CD4-positive, alpha-beta T cell treated with Interleukin-12 subunit alpha and Interleukin-12 subunit beta, for 1 hour (primary cell): Measurements from ENCODE around the gene TMEM205.
"Not testable (repeated sequence)": the region's sequence is repeated elsewhere in the genome, so short reads cannot be mapped to it uniquely, and the experiment has no call there.

Source experiments
- DNase-seq: peaks from one replicate; pipeline ENCODE4 v3.0.0-alpha.2; 2020

The TMEM205 gene

DNA sequence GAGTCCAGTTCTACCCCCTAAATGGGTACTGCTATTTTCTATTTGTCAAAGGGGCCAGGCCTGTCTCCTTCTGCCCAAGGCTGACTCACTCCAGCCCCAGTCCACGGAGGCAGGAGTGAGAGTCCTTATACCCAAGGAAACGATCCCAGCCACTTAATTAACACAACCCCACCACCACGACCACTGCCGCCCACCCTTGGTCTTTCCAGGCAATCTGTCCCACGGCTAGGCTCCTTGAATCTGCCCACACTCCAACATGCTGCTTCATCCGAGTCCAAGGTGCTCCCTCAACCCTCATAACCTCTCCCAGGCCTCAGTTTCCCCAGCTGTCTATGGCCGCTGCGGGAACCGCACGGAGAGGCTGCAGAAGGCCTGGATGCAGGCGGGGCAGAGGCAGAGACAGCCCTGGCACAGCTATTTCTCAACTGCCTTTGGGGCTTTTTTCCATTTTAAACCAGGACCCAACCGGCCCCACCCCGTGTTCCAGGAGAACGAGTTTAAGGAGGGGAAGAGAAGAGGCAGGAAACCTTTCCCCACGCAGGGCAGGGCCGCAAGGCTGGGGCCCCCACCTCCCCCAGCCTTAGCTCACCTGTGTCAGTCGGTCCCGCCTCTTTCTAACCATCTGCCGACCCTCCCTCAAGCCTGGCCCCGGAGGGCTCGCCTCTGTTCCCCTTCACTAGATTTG, 7.4 kb downstream of the TMEM205 start:
- no peak for DNase-seq

GRCh38 chr19:11338121-11338520, 7.9 kb downstream of the TMEM205 start:
- no peak for DNase-seq

DNA sequence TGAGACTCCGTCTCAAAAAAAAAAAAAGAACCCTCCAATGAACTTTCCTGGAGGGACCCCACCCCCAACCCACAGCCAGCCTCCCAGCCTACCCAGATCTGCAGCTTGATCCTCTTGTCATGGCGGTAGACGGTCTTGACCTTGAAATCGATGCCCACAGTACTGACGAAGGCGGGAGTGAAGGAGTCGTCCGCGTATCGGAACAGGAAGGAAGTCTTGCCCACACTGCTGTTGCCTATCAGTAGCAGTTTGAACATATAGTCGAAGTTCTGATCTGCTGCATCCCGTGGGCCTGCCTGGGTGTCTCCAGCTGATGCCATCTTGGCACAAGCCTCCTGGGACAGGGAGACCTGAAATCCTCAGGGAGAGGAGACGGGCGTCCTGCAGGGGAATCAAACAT, 9.0 kb downstream of the TMEM205 start:
- no peak for DNase-seq

DNA sequence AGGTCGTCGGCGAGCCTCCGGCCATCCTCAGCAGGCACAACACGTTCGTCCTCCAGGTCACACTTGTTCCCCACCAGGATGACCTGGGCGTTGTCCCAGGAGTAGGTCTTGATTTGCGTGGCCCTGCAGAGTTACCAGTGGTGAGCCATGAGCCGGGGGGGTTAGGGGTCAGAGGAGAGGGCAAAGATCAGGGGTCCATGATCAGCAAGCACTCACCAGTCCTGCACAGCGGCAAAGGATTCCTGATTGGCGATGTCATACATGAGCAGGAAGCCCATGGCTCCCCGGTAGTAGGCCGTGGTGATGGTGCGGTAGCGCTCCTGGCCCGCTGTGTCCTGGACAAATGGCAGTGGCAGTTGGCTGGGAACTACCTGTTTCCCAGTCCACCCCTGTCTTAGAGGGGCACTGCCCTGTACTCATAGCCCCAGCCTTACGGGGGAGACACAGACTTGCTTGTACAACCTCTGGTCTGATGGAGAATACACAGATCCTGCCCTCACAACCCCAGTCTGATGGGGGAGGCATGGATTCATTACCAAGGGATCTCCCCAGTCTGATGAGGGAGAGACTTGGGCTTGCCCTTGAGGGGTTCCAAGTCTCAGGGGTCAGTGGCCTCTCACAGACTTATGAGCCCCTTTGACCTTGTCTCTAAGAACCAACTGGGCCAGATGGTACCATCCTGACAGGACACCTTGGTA, 10.5 kb downstream of the TMEM205 start:
- DNase-seq = no peak

- DNase-seq = not testable (repeated sequence)
Observed at GRCh38 chr19:11333838-11334237, 12.2 kb downstream of the TMEM205 start.

GRCh38 chr19:11332822-11333221, 13.2 kb downstream of the TMEM205 start:
- no peak for DNase-seq

DNA sequence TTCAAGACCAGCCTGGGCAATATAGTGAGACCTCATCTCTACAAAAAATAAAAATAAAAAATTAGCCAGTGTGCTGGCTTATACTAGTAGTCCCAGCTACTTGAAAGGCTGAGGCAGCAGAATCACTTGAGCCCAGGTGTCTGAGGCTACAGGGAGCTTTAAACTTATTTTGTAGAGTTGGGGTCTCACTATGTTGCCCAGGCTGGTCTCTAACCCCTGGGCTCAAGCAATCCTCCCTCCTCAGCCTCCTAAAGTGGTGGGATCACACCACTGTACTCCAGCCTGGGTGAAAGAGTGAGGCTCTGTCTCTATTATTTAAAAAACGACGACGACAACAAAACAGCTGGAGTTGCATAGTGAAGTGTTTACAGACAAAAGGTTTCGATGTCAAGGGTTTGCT, 14.6 kb downstream of the TMEM205 start:
- DNase-seq = no peak

- DNase-seq = no peak
Observed at GRCh38 chr19:11330127-11330526, 15.9 kb downstream of the TMEM205 start.

DNA sequence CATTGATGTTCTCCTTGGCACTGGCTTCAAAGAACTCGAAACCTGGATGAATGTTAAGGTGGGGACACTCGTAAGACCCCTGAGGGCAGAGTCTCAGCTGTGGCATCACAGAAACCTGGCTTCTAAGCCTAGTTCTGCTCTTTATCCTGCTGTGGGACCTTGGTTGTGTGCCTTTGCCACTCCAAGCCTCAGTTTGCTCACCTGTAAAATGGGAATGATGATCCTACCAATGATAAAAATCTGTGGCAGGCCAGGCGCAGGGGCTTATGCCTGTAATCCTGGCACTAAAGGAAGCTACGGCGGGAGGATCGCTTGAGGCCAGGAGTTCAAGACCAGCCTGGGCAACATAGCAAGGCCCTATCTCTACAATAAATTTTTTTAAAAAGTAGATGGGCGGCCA, 20.5 kb downstream of the TMEM205 start:
- DNase-seq = no peak

DNA sequence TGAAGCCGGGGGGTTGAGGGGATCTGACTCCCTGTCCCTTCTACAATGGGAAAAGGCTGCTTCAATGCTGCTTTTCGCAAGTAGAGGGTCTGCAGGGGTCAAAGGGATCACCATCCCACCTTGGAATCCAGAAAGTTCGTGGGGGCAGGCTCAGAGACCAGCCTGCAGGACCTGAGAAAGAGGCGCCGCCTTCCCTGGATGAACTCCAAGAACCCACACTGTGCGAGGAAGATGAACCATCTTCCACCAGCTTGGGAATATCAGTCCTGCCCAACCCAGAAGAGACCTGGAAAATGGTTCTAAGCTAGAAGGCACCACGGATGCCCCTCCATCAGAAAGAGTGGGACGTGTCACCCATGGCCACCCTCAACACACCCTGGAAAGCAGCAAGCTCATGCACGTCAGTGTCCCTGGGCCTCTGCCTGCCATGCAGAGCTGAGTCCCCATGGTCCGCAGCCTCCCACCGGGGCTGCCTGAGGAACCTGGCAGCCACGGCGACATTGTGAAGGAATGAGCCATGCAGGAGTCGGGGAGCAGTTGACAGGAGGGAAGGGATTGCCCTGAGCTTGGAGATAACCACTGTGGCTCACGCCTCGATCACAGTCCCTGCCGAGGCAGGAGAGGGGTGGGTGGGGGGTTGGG, 21.2 kb downstream of the TMEM205 start:
- DNase-seq = no peak

DNA sequence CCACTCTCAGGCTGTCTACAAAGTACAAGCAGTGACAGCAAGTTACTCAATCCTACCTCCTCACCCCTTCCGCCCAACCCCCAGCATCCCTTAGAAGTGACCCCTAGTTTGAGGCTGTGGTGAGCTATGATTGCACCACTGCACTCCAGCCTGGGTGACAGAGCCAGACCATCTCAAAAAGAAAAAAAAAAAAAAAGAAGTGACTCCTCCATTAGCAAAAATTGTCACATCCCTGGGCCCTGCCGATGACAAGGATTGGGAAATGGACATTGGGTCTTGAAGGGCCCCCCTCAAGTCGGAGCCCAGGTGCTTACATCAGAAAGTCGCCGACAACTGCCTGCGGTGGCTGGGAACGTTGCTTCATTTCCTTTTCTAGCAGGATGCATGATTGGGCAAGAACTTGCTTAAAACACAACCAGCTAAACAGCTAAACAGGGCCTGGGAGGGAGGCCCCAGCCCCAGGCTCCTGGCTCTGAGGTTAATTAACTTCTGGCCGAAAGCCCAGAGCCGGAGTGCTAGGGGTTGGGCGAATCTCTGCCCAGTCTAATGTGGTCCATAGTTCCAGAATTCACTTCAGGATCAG, 21.9 kb downstream of the TMEM205 start:
- DNase-seq = peak; percentile 33

- no peak for DNase-seq
Observed at GRCh38 chr19:11323601-11324078, 22.4 kb downstream of the TMEM205 start.

GRCh38 chr19:11322269-11323024, 23.6 kb downstream of the TMEM205 start:
- no peak for DNase-seq

DNA sequence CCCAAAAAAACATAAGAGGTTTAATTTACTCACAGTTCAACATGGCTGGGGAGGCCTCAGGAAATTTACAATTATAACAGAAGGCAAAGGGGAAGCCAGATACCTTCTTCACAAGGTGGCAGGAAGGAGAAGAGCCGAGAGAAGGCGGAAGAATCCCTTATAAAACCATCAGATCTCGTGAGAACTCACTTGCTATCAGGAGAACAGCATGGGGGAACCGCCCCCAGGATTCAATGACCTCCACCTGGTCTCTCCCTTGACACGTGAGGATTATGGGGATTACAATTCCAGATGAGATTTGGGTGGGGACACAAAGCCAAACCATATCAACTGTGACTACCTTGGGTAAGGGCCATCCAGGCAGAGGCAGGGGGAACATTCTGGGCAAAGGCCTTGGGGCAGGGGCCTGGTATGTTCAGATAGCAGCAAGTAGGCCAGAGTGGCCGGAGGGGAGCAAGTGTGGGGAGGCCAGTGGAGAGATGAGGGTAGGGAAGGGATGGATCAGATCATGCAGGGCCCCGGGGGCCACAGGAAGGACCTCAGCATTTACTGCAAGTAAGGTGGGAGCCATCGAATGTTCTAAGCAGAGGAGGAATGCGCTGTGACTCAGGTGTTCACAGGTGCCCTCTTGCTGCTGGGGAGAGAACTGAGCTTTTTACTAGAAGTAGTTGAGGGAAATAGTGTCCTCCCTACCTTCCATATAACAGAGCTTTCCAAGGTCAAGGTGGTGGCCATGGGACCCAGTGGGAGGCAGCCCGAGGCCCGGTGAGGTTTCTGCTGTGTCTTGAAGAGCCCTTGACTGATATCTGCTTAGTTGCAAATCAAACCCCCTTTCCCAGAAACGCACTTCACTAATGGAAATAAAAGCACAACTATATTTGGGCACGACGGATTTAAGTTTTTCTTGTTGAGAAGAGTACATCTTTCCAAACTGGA, 24.6 kb downstream of the TMEM205 start:
- no peak for DNase-seq

GRCh38 chr19:11320278-11320995, 25.6 kb downstream of the TMEM205 start:
- not testable (repeated sequence) for DNase-seq

DNA sequence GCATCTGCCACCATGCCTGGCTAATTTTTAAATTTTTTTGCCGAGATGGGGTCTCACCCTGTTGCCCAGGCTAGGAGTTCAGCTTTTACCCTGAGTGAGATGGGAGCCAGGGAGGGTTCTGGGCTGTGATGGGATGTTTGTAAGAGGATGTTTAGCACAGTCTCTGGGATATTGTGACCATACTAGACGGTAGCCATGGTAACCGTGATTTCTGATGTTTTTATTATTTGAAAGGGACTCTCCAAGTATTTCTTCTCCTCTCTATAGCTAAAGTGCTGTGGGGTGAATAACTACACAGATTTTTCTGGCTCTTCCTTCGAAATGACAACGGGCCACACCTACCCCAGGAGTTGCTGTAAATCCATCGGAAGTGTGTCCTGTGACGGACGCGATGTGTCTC, 39.7 kb downstream of the TMEM205 start:
- DNase-seq = no peak

DNA sequence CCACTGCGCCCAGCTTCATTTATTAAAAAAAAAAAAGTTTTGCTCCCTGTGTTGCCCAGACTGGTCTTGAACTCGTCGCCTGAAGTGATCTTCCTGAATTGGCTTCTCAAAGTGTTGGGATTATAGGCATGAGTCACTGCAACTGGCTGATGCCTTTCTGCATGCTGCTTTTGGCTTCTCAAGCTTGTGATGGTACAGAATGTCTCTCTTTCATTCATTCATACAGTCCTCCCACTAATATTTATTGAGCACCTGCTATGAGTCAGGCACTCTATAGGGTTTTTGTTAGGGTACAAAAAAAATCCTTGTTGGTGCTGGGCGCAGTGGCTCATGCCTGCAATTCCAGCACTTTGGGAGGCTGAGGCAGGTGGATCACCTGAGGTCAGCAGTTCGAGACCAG, 41.1 kb downstream of the TMEM205 start:
- DNase-seq = no peak

DNA sequence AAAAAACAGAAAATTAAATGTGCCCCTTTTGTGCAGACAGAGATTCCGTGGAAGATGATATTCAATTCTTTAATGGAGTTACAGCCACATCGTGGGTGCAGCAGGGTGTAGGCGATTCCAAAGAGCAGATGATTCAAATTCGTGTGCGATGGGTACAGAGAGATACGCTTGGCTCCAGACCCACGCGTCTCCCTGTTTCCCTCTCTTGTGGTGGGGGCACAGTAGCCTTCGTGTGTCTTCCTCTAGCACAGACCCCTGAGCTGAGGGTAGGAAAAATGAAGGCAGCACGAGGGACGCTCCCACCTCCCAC, 45.3 kb downstream of the TMEM205 start:
- DNase-seq = no peak

- DNase-seq = no peak
Observed at GRCh38 chr19:11299946-11300810, 45.9 kb downstream of the TMEM205 start.

DNA sequence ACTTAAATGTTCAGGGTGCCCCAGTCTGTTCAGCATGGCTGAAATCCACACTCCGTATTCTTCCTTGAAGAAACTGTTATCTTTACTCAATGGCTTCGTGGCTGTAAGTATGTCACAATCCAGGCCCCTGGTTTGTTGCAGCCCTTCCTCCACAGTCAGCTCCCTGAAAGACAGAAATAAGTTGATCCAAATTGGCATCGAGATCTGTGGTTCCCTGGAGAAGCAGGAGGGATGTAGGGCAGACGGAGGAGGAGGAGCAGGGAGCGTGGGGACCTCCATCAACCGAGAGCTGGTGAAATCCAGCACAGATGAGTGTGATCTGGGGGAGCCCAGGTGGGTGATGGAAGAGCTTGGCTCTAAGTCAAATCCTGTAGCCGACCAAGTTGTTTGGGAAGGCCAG, 49.8 kb downstream of the TMEM205 start:
- no peak for DNase-seq
